GM12891 (cell line): ENCODE data around the gene C2orf72.

Experiments
- PAX5 ChIP-seq: IDR thresholded peaks from 2 replicates; pipeline ENCODE4 v1.6.1; 2011; ENCODE audit warnings: low read length, moderate library complexity, mild to moderate bottlenecking; ENCODE audit not compliant: insufficient read depth, severe bottlenecking
- POLR2A ChIP-seq: IDR thresholded peaks from 2 replicates; pipeline ENCODE4 v1.6.1; 2011; ENCODE audit warnings: low read depth, low read length, control low read depth
- POLR2AphosphoS5 ChIP-seq: IDR thresholded peaks from 2 replicates; pipeline ENCODE4 v1.6.1; 2011; ENCODE audit warnings: low read depth, low read length, control low read depth
- POU2F2 ChIP-seq: IDR thresholded peaks from 2 replicates; pipeline ENCODE4 v1.6.1; 2011; ENCODE audit warnings: low read depth, mild to moderate bottlenecking, control low read depth, low read length, moderate library complexity

- TF ChIP-seq POLR2AphosphoS5 (no peak), POLR2A (no peak), PAX5 (no peak), POU2F2 (no peak)
Measured at GRCh38 chr2:231084565-231084964, 47.2 kb downstream of the C2orf72 start.
